Colonic mucosa (tissue), 4 donors: Measurements from ENCODE around the gene STPG4. TPM values are rescaled to one million over a fixed set of nuclear protein-coding genes. Genes with fewer than 3 reads are reported as not detected.

Experiments used
- DNase-seq: peaks from one replicate; pipeline ENCODE4 v3.0.0-alpha.2; 2020
- H3K27ac ChIP-seq: fragments of 200-600 bp; one replicate; pipeline ENCODE4 v1.8.0; 2021
- H3K27me3 ChIP-seq: fragments of 200-600 bp; one replicate; pipeline ENCODE4 v1.8.0; 2021
- H3K36me3 ChIP-seq: fragments of 200-600 bp; one replicate; pipeline ENCODE4 v1.8.0; 2021
- H3K4me1 ChIP-seq: fragments of 200-600 bp; one replicate; pipeline ENCODE4 v1.8.0; 2021; ENCODE audit warnings: mild to moderate bottlenecking
- H3K4me3 ChIP-seq: fragments of 200-600 bp; one replicate; pipeline ENCODE4 v1.8.0; 2021
- H3K9ac ChIP-seq, 2 donors: one replicate each; pipeline ENCODE4 v1.7.0; 2013; ENCODE audit warnings: control low read depth in 2 of 2, low read depth in 2 of 2, low read length in 2 of 2
- H3K9me3 ChIP-seq: fragments of 200-600 bp; one replicate; pipeline ENCODE4 v1.8.0; 2021
- CTCF ChIP-seq: fragments of 200-600 bp; IDR thresholded peaks from one replicate; pipeline ENCODE4 v1.8.0; 2022; ENCODE audit warnings: antibody characterized with exemption, mild to moderate bottlenecking
- intact Hi-C: fragments of 100-400 bp; cut with DNase I; formaldehyde crosslinking; loops from one replicate; pipeline ENCODE4 v1.14.1; 2022
- total RNA-seq, 2 donors: library from RNA; stranded (reverse); fragmentation: NEBNext Ultra II Directional in 1 of 2; extraction: Animal tissue kit (Norgen Biotek cat#: 25700) in 1 of 2; gene quantifications; one replicate each; pipeline ENCODE4 v1.2.1, GENCODE V29; 2021
- donor health status: healthy.
- donor health status: DM: no; HTN: no; CAD: no.
- donor health status: DM: no; HTN: no; CAD: no.

Gene STPG4
- total RNA-seq, 2 donors from 2014 or later, result 0.21 to 0.47 TPM

- Histone ChIP-seq H3K27me3 (no peaks in the 10 kb centered on the region), H3K9ac (no peak overlapping the region), H3K4me1 (no peaks in the 10 kb centered on the region), H3K27ac (no peak overlapping the region), H3K9me3 (no peaks in the 10 kb centered on the region), H3K4me3 (no peak overlapping the region), H3K36me3 (no peaks in the 10 kb centered on the region)
- intact Hi-C loops, result no loop called here
- TF ChIP-seq CTCF, result no peak
- DNase-seq, result no peak
These were observed 41.4 kb upstream of the STPG4 start for GRCh38 chr2:47196499-47196898.

DNA sequence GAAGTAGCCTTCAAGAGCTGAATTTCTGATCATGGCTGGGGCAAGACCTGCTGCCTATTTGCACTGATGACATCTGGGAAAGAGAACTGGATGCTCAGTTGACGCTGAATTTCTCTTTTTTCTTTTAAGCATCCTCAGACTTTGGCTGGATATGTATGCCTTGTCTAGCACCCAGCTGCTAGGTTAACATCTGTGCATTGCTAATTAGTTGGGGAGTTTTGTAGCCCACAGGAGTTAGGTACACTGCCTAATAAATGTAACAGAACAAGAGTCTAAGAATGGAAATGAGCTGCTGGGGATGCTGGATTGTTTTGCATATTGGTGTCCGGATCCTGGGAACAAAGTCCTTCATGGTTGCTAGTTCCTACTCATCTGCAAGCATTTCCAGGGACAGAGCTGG, 40.9 kb upstream of the STPG4 start:
- no peak overlapping the region for H3K9ac ChIP-seq
- no peaks in the 10 kb centered on the region for H3K9me3 ChIP-seq
- intact Hi-C loops, result no loop called here
- no peak for DNase-seq
- H3K27me3 ChIP-seq, result no peaks in the 10 kb centered on the region
- H3K36me3 ChIP-seq, result no peaks in the 10 kb centered on the region
- H3K4me3 ChIP-seq, result no peak overlapping the region
- TF ChIP-seq CTCF, result no peak
- no peak overlapping the region for H3K27ac ChIP-seq
- no peaks in the 10 kb centered on the region for H3K4me1 ChIP-seq

DNA sequence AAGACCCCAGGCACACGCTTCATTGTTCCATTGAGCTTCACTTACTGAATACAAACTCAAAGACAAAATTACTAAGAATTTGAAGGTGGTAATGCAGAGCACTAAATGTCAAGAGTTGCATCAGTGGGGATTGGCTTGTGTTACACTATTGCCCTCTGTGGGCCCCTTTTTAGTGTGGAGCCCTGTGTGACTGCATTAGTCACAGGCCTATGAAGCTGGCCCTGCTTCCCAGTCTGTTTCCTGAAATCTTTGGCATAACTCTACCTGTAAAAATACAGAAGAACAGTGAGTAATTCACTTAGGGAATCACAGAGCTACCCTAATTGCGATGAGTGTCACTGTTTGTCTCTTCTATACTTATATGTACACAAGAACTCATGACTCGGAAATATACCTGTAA, 40.0 kb upstream of the STPG4 start:
- Histone ChIP-seq H3K9ac (no peak overlapping the region), H3K9me3 (no peaks in the 10 kb centered on the region), H3K27me3 (no peaks in the 10 kb centered on the region), H3K27ac (no peak overlapping the region), H3K4me1 (no peaks in the 10 kb centered on the region), H3K36me3 (no peaks in the 10 kb centered on the region), H3K4me3 (no peak overlapping the region)
- DNase-seq, result no peak
- no peak for TF ChIP-seq CTCF
- intact Hi-C loops, result no loop called here

DNA sequence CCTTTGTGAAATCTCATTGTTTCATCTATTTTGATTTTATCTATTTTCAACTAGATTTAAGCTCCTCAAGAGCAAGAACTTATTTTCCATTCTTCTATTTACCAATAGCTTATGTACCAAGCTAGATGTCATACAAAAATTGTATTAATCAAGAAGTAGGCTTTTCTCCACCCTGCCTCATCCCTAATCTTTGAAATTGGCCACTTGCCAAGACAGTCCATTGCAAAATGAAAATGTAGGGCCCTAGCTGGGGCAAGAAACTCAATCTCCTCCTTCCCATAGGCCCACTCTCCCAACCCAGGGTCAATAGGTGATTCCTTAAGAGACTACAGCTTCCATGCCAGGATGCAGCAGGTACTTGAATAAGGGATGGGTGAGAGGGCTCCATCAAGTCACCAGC, 39.3 kb upstream of the STPG4 start:
- no peak overlapping the region for H3K27ac ChIP-seq
- H3K4me1 ChIP-seq, result peaks cover 4% of the 10 kb centered on the region
- intact Hi-C loops, result no loop called here
- no peaks in the 10 kb centered on the region for H3K27me3 ChIP-seq
- no peaks in the 10 kb centered on the region for H3K36me3 ChIP-seq
- H3K4me3 ChIP-seq, result no peak overlapping the region
- DNase-seq, result no peak
- H3K9me3 ChIP-seq, result no peaks in the 10 kb centered on the region
- H3K9ac ChIP-seq, result no peak overlapping the region
- no peak for TF ChIP-seq CTCF

GRCh38 chr2:47193607-47194006, 38.5 kb upstream of the STPG4 start:
- H3K36me3 ChIP-seq, result no peaks in the 10 kb centered on the region
- intact Hi-C loops, result no loop called here
- no peak overlapping the region for H3K4me3 ChIP-seq
- DNase-seq, result no peak
- H3K9me3 ChIP-seq, result no peaks in the 10 kb centered on the region
- H3K4me1 ChIP-seq, result peaks cover 6% of the 10 kb centered on the region
- no peak overlapping the region for H3K27ac ChIP-seq
- TF ChIP-seq CTCF, result no peak
- H3K27me3 ChIP-seq, result no peaks in the 10 kb centered on the region
- H3K9ac ChIP-seq, result no peak overlapping the region
